ENCODE results near the gene MIPOL1. TPM values are rescaled to one million over a fixed set of nuclear protein-coding genes. Genes with fewer than 3 reads are reported as not detected.

Gene MIPOL1
- total and polyA plus RNA-seq, 2 of the 13 experiments (the other 11 are each of a cell fraction or from before 2014, with no cell fraction given) = 8.6 to 34.2 TPM

DNA sequence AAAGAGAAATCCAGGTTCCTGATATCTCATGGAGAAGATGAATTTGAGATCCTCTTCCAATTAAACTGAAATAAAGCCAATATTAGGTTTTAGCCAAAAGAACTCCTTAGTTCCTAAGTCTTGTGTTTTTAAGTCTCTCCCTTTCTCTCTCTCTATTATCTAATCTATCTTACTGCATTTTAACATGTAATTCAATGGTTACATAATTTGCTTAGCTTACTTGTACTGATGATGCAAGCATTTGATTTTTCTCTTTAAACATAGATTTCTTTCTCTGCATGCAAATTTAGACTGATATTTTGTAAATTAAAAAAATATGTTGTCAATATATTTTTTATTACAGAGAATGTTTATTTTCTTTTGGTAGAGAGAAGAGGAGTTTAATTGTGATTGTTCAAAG lies 78.2 kb downstream of the MIPOL1 start (continued):
- TF ChIP-seq TBL1XR1 (IDR thresholded peaks at IDR 0.05; ENCODE audit: borderline replicate concordance, low read length, partially characterized antibody) (no peak), ELF3 (CRISPR knock-in tag; IDR thresholded peaks at IDR 0.05) (no peak), KLF9 (CRISPR knock-in tag; IDR thresholded peaks at IDR 0.05; ENCODE audit: low read depth) (no peak), STAT5B (CRISPR knock-in tag; IDR thresholded peaks at IDR 0.05) (no peak), SNRNP70 (IDR thresholded peaks at IDR 0.05; ENCODE audit: low read depth, low read length) (0 out of 2 replicates have a peak, but pooled peaks have one; percentile 38), HIVEP1 (CRISPR knock-in tag; IDR thresholded peaks at IDR 0.05) (no peak), CBX1 (IDR thresholded peaks at IDR 0.05; ENCODE audit: low read depth) (no peak), DNMT1 (CRISPR knock-in tag; IDR thresholded peaks at IDR 0.05) (no peak), U2AF1 (optimal IDR thresholded peaks at IDR 0.05; ENCODE audit: low read depth, low read length) (no peak), ETV6 (CRISPR knock-in tag; conservative IDR thresholded peaks at IDR 0.05) (no peak), NCOA1 (CRISPR knock-in tag; IDR thresholded peaks at IDR 0.05) (no peak), ZNF496 (CRISPR knock-in tag; IDR thresholded peaks at IDR 0.05; ENCODE audit: insufficient replicate concordance) (no peak), NCOA5 (CRISPR knock-in tag; IDR thresholded peaks at IDR 0.05) (no peak), CREBL2 (CRISPR knock-in tag; IDR thresholded peaks at IDR 0.05; ENCODE audit: borderline replicate concordance) (no peak), CENPT (CRISPR knock-in tag; IDR thresholded peaks at IDR 0.05; ENCODE audit: low read depth) (no peak), ZNF335 (CRISPR knock-in tag; IDR thresholded peaks at IDR 0.05) (no peak), ZFP37 (CRISPR knock-in tag; IDR thresholded peaks at IDR 0.05; ENCODE audit: borderline replicate concordance) (no peak), ZNF614 (CRISPR knock-in tag; IDR thresholded peaks at IDR 0.05; ENCODE audit: borderline replicate concordance) (no peak), ATF7 (IDR thresholded peaks at IDR 0.05) (peak; percentile 63), ATF7 (CRISPR knock-in tag; IDR thresholded peaks at IDR 0.05) (no peak), ZNF34 (CRISPR knock-in tag; IDR thresholded peaks at IDR 0.05; ENCODE audit: borderline replicate concordance) (no peak), CEBPB (IDR thresholded peaks at IDR 0.05; ENCODE audit: borderline replicate concordance, low read depth, low read length) (peak; percentile 20; the same call in 1 of the 2 replicates), ZNF263 (CRISPR knock-in tag; IDR thresholded peaks at IDR 0.05) (no peak)
- TF ChIP-seq, protein P1, sequence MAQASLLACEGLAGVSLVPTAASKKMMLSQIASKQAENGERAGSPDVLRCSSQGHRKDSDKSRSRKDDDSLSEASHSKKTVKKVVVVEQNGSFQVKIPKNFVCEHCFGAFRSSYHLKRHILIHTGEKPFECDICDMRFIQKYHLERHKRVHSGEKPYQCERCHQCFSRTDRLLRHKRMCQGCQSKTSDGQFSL (CRISPR knock-in tag; IDR thresholded peaks at IDR 0.05) = no peak
- TF ChIP-seq, protein P2, sequence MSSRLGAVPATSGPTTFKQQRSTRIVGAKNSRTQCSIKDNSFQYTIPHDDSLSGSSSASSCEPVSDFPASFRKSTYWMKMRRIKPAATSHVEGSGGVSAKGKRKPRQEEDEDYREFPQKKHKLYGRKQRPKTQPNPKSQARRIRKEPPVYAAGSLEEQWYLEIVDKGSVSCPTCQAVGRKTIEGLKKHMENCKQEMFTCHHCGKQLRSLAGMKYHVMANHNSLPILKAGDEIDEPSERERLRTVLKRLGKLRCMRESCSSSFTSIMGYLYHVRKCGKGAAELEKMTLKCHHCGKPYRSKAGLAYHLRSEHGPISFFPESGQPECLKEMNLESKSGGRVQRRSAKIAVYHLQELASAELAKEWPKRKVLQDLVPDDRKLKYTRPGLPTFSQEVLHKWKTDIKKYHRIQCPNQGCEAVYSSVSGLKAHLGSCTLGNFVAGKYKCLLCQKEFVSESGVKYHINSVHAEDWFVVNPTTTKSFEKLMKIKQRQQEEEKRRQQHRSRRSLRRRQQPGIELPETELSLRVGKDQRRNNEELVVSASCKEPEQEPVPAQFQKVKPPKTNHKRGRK (CRISPR knock-in tag; IDR thresholded peaks at IDR 0.05) = no peak
- TF ChIP-seq, protein P3, sequence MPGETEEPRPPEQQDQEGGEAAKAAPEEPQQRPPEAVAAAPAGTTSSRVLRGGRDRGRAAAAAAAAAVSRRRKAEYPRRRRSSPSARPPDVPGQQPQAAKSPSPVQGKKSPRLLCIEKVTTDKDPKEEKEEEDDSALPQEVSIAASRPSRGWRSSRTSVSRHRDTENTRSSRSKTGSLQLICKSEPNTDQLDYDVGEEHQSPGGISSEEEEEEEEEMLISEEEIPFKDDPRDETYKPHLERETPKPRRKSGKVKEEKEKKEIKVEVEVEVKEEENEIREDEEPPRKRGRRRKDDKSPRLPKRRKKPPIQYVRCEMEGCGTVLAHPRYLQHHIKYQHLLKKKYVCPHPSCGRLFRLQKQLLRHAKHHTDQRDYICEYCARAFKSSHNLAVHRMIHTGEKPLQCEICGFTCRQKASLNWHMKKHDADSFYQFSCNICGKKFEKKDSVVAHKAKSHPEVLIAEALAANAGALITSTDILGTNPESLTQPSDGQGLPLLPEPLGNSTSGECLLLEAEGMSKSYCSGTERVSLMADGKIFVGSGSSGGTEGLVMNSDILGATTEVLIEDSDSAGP (CRISPR knock-in tag; IDR thresholded peaks at IDR 0.05; ENCODE audit: borderline replicate concordance) = no peak
